B cell (primary cell): Measurements from ENCODE around the gene RPTN. TPM values are rescaled to one million over a fixed set of nuclear protein-coding genes. Genes with fewer than 3 reads are reported as not detected.

Source experiments
- polyA plus RNA-seq: library from polyadenylated mRNA; depleted of rRNA; stranded (reverse); fragments of >200 nt; gene quantifications from 2 replicates; pipeline ENCODE4 v1.2.3, GENCODE V29; 2012
- total RNA-seq, 2 donors: library from RNA; stranded (reverse); fragments of 120-200 nt in 1 of 2; gene quantifications; 1 replicate in 1 of 2; 2 replicates in 1 of 2; pipeline versions ENCODE4 v1.2.3 to v1.2.4, GENCODE V29; 2013 to 2022

The RPTN gene
- total and polyA plus RNA-seq, 2 donors (not counting 1 experiment from before 2014, with no cell fraction given), result not detected

Other genes starting within 250 kb of the RPTN start
- 16.1 and 19.8 TPM in 2 replicates for gene THEM4, start 249.7 kb downstream of the RPTN start, total RNA-seq
- gene THEM4, start 249.7 kb downstream of the RPTN start, polyA plus RNA-seq, result 10.3 and 15.0 TPM in 2 replicates
- gene S100A10, start 165.4 kb downstream of the RPTN start, total RNA-seq, result 40.4 and 47.1 TPM in 2 replicates
- gene S100A10, start 165.4 kb downstream of the RPTN start, polyA plus RNA-seq, result 29.9 and 38.0 TPM in 2 replicates
- gene S100A11, start 122.2 kb downstream of the RPTN start, total RNA-seq, result 31.4 and 33.1 TPM in 2 replicates
- 10.9 and 26.2 TPM in 2 replicates for gene S100A11, start 122.2 kb downstream of the RPTN start, polyA plus RNA-seq
- gene TCHHL1, start 70.2 kb downstream of the RPTN start, total RNA-seq, result not detected in 2 replicates
- not detected in 2 replicates for gene TCHHL1, start 70.2 kb downstream of the RPTN start, polyA plus RNA-seq
- gene TCHH, start 43.8 kb downstream of the RPTN start, total RNA-seq, result not detected in 2 replicates
- not detected in 2 replicates for gene TCHH, start 43.8 kb downstream of the RPTN start, polyA plus RNA-seq
- not detected in 2 replicates for gene HRNR, start 65.0 kb upstream of the RPTN start, total RNA-seq
- gene HRNR, start 65.0 kb upstream of the RPTN start, polyA plus RNA-seq, result not detected in 2 replicates
- gene FLG, start 166.0 kb upstream of the RPTN start, total RNA-seq, result not detected in 2 replicates
- gene FLG, start 166.0 kb upstream of the RPTN start, polyA plus RNA-seq, result not detected in 2 replicates
- gene FLG2, start 200.8 kb upstream of the RPTN start, total RNA-seq, result not detected in 2 replicates
- not detected in 2 replicates for gene FLG2, start 200.8 kb upstream of the RPTN start, polyA plus RNA-seq